Dermis blood vessel endothelial cell (primary cell): ENCODE measurements around the gene RHOG. TPM values are rescaled to one million over a fixed set of nuclear protein-coding genes. Genes with fewer than 3 reads are reported as not detected.
A peak's percentile ranks its signal among the peaks of the same experiment; 100 is the strongest.
"Not testable (repeated sequence)": the region's sequence is repeated elsewhere in the genome, so short reads cannot be mapped to it uniquely, and the experiment has no call there.

Source experiments
- DNase-seq: peaks from one replicate; pipeline ENCODE4 v3.0.0; 2010
- total RNA-seq: library from RNA; depleted of rRNA; stranded (reverse); fragments of >200 nt; gene quantifications from 2 replicates; pipeline ENCODE4 v1.2.3, GENCODE V29; 2014

RHOG gene
- total RNA-seq = 19.2 and 25.5 TPM in 2 replicates

GRCh38 chr11:3840870-3841425 lies at the start of gene RHOG:
Gene RHOG (minus strand): TSS chr11:3840959. CDS start chr11:3828138, 12,821 bp downstream.
- DNase-seq = peak; percentile 73

DNA sequence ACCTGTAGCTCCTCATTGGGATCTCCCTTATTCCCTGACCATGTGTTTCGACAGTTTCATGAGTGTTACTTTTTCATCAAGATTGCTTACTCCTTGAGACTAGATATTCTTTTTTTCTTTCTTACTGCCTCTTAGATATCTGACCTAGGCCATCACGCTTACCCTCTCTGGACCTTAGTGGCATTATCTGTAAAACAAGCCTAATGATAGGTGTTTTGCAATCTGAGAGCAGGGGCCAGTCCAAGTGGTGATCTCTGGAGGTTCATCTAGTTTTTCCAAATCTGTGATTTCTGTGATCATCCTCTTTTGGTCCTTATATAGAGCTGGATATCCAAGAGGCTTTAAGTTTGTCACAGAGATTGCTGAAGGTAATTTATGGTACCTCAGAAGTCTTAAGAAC lies 49.3 kb upstream of the RHOG start:
- DNase-seq = no peak

DNA sequence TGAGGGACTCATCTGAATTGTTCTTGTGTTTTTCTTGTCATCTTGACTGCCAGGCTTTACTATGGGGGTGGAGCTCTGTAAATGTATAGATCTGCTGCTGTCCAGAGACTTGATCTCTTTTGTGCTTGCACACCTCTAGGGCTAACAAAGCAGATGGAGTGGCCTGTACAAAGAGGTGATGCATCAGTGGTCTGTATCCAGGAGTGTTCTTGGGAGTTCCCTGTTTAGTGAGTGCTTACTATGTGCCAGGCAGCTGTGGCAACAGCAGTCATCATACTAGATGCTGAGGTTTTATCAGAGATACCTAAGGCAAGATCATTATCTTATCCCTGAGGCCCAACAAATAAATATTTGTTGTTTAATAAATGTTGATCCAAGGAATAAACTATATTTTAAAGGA lies 48.1 kb upstream of the RHOG start:
- no peak for DNase-seq

DNA sequence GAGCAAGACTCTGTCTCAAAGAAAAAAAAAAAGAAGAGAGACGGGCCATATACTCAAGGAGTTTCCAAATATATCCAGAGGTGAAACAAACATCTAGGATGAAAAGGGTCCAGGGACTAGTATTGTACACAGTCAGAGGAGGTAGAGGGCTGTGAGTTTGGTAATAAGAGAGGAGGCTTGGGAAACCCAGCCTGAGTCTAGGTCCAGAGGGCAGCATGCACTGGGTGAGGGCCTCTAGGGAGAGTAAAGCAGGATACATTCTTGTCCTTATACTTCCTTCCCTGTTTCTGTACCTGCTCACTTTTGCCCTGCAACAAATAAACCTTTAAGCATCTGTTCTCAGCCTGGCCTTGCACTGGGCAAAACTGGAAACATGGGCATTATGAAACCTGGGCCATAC lies 46.2 kb upstream of the RHOG start:
- no peak for DNase-seq

DNA sequence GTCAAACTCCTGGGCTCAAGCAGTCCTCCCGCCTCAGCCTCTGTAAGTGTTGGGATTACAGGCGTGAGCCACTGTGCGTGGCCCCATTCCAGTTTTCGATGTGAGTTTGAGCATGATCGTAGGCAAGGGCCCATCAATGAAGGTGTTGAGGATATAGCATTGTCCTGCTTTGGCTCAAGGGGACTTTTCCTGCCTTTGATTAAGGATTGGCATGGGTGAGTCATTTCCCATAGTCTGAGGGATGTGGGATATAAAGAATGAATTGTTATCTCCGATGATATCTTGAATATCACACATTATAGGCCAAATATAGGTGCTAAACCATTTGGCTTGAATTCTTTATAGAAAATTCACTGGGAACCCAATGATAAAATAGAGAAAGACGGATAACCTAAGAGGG lies 45.1 kb upstream of the RHOG start:
- DNase-seq = peak; percentile 70

- DNase-seq = no peak
These were observed 41.9 kb upstream of the RHOG start for GRCh38 chr11:3882655-3883054.

DNA sequence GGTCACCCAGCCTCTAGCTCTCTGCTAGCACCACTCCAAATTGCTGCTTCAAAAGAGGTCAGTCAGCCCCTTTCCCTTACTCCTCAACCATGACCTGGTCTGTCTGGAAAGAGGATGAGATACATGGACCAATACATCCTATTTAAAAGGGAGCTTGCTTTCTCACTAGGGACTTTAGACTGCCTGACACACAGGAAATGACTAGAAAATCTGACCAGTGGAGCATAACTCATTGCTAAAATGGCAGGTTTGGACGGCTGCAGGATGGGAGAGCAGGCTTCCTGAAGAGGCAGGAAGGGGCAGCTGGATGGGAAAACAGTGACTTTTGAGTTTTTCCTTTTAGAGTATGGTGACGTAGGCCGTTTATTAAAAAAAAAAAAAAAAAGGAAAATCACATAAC lies 40.0 kb upstream of the RHOG start:
- DNase-seq = peak; percentile 56

DNA sequence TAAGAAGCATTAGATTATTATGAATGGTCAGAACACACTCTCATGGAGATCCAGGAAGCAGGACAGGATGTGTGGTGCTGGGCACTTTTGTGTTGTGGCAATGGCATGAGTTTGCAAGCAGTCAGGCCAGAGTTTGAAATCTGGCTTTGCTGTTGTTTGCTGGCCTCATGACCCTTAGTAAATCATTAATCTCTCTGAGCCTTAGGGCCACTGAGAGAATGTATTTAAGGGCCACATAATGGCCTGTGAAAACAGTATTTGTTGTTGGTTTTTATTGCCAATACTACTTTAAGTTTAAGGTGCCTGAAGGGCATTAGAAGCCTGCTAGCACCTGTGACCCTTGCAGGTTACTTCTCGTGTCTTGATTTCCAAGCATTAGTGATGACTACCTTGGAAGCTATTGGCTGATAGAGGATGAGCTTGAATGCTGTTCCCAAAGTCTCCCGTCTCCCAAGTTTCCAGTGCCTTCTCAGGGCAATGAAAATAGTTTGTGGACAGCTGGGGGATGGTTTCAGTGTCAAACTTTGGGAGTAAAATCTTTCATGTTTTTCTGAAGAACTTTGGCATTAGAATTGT lies 39.3 kb upstream of the RHOG start:
- peak; percentile 67 for DNase-seq

GRCh38 chr11:3879216-3879966 lies 38.6 kb upstream of the RHOG start:
- DNase-seq = no peak

DNA sequence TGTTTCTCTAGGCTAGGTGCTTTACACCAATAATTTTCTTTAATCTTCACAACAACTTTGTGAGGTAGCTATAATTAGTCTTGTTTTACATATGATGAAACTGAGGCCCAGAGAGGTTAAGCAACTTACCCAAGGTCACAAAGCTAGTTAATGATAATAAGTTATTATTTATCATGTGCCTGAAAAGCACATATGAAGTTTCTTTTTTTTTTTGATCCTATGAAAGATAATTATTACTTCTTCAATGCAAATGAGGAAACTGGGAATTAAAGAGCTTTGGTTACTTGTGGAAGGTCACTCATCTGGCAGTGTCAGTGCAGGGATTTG lies 37.5 kb upstream of the RHOG start:
- no peak for DNase-seq

- no peak for DNase-seq
These were observed 36.9 kb upstream of the RHOG start for GRCh38 chr11:3877364-3878257.

DNA sequence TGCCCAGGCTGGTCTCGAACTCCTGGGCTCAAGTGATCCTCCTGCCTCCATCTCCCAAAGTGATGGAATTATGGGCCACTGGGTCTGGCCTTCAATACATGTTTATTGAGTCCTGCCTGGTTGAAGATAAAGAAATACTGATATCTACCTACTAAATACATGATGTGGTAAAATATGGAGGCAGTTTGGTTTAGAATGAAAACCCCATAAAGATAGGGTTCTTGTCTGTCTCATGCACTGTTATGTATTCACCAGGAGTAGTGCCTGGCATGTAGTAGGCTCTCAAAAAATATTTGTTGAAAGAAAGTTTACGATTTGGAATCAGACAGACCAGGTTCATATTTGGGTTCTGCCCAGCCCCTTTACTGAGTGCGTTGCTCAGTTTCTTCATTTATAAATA lies 35.9 kb upstream of the RHOG start:
- DNase-seq = no peak

DNA sequence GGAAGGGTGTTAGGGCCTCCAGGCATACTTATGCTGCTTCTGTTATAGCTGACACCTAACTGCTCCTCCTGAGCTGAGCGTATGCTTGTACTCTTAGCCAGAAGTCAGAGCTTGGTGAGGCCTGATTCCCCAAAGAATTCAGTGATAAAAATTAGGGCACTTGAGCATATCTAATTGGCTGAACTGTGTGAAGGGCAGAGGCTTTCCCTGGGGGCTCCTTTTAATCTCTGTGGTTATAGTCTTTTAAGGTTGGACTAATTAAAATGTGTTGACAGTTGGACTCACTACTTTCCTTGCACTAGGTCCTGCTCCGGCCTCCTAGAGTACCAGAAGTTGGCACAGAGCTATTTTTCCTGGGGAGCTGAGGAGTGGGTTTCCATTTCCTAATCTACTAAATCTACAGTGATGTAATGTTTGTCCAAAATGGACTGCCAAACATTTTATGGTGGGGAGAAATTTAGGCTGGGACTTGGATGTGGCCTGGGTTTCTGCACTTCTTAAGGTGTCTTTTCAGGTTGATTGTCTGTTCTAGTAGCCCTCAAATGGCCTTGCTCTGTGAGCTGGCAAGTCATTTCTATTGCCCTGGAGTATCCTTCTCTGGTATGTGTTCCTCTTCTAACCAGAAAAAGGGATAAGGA lies 33.1 kb upstream of the RHOG start:
- DNase-seq = no peak

DNA sequence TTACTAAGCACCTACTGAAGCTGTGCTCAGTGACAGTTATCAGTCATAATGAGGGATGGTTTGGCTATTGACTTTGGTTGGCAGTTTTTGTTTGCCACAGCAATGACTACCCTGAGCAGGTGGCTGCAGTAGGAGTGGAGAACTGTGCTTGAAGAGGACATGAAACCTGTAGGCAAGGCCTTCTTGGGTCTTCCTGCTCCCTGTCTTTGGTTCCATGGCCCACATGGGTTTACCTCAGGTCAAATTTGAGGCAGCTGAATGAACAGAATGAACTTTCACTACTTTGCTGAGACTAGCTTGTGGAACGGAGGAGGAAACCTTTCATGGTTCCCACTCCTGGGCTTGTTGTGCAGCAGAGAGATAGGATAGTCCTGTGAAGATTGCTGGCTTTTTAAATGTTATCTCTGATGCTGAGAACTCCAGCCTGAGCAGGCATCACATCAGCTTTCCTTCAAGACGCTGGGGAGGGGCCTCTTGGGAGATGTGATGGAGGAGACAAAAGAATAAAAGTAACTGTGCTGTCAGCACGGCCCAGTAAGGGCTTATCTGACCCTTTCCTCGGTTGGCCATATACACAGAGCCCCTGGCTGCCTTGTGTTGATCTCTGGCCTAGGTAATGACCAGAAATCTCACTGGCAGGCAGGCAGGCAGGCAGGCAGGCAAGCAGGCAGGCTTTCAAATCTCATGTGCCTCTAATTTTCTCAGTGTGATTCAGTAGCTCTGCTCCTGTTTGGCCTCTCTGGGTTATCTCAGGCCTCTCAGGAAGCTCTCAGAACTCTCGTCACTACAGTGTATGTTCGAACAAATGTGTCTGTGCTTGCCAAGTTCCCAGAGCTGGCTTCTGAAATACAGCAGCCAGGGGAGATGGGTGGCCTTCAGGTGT lies 26.7 kb upstream of the RHOG start:
- DNase-seq = peak; percentile 82

GRCh38 chr11:3866836-3867208 lies 26.1 kb upstream of the RHOG start:
- no peak for DNase-seq

- DNase-seq = peak; percentile 50
These were observed 25.4 kb upstream of the RHOG start for GRCh38 chr11:3866206-3866605.

GRCh38 chr11:3865388-3866193 lies 24.8 kb upstream of the RHOG start:
- peak; percentile 76 for DNase-seq

DNA sequence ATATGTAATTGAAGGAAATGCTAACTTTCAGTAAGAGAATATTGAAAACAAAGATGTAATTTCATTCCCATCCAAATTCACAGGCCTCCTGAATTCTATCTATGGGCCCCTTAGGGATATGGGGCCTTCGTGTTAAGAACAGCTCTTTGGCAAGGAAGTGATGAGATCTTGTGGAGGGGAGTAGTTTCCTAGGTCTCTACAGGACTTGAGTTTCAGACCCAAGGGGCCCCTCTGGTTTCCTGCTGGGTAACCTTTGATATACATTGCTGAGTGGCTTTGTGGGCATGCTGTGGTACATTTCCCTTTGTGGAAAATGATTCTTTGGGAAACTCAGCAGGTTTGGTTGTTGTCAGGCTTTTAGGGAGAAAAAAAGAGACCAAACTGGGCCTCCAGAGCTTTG lies 20.9 kb upstream of the RHOG start:
- DNase-seq = no peak

GRCh38 chr11:3860898-3861393 lies 20.2 kb upstream of the RHOG start:
- DNase-seq = not testable (repeated sequence)

DNA sequence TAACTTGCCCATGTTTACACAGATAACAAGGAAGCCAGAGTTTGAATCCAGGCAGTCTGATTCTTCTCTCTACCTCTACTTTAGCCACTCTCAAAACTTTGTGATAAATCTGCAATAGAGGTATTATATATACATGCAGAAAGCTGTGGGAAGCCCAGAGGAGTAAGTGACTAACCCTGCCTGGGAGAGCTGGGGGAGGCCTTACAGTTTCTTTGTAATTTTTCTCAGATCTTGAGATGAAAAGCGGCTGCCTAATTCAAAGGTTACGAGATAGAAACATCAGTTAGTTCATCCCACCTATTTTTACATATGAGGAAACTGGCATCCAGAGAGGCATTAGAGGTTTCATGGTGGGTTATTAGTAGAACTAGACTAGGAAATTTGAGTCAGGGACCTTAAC lies 19.6 kb upstream of the RHOG start:
- DNase-seq = no peak

DNA sequence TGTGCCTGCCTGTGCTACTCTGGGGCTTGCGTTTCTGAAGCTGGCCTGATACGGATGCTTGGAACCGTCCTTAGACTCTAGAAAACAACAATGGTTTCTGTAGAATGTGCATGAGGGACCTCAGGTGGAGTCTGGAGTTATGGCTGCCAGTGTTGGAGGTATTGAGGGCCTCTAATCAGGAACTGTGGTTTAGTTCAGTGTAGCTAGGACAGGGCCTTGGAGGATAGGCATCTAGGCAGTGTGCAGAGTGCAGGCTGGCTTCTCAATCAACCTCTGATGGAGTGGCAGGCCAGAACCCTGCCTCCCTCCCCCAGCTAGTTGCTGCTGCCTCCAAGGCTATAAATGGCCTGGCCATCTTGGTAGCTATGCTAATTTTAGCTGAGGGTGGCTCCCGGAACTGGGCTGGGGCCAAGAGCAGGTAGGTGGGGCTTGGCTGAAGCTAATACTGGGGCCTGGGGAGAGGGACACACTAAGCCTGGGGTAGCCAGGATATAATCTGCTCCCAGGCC lies 18.7 kb upstream of the RHOG start:
- no peak for DNase-seq
